Progenitor cell of endocrine pancreas (in vitro differentiated cells): Measurements from ENCODE around the gene IGF2BP3. TPM values are rescaled to one million over a fixed set of nuclear protein-coding genes. Genes with fewer than 3 reads are reported as not detected.

Experiments
- DNase-seq: peaks from one replicate; pipeline ENCODE4 v3.0.0; 2021; ENCODE audit warnings: low spot score; ENCODE audit not compliant: unreplicated experiment
- H3K27ac Mint-ChIP-seq: 2 replicates; pipeline ENCODE4 v1.8.0; 2021; ENCODE audit warnings: mild to moderate bottlenecking, moderate library complexity, mixed read lengths
- H3K27me3 Mint-ChIP-seq: 2 replicates; pipeline ENCODE4 v1.8.0; 2021; ENCODE audit warnings: mixed read lengths
- H3K36me3 Mint-ChIP-seq: 2 replicates; pipeline ENCODE4 v1.8.0; 2022; ENCODE audit warnings: mixed read lengths; ENCODE audit not compliant: insufficient read depth
- H3K4me1 Mint-ChIP-seq: 2 replicates; pipeline ENCODE4 v1.8.0; 2021; ENCODE audit warnings: low read depth, mixed read lengths
- H3K4me3 Mint-ChIP-seq: 2 replicates; pipeline ENCODE4 v1.8.0; 2021; ENCODE audit warnings: low read depth, mild to moderate bottlenecking, moderate library complexity, mixed read lengths
- H3K9me3 Mint-ChIP-seq: 2 replicates; pipeline ENCODE4 v1.8.0; 2021; ENCODE audit warnings: low read depth, mixed read lengths
- total RNA-seq: library from RNA; stranded (reverse); gene quantifications from 2 replicates; pipeline ENCODE4 v1.2.1, GENCODE V29; 2021
- TF ChIP-seq, protein P1 (sequence below): fragments of 200-600 bp; sonication (generic); IDR thresholded peaks from one replicate; pipeline ENCODE4 v1.5.0; 2021; ENCODE audit warnings: antibody characterized with exemption, mild to moderate bottlenecking; ENCODE audit not compliant: unreplicated experiment

The IGF2BP3 gene
- total RNA-seq, 1 donor from 2014 or later: 96.9 TPM

GRCh38 chr7:23336086-23336485 lies 134.2 kb downstream of the IGF2BP3 start:
- Mint-ChIP-seq H3K36me3 (peaks cover 54% of the 10 kb centered on the region), H3K4me1 (peaks cover 12% of the 10 kb centered on the region), H3K27me3 (no peaks in the 10 kb centered on the region), H3K27ac (no peak overlapping the region), H3K4me3 (no peak overlapping the region), H3K9me3 (peaks cover 7% of the 10 kb centered on the region)
- TF ChIP-seq, protein P1, sequence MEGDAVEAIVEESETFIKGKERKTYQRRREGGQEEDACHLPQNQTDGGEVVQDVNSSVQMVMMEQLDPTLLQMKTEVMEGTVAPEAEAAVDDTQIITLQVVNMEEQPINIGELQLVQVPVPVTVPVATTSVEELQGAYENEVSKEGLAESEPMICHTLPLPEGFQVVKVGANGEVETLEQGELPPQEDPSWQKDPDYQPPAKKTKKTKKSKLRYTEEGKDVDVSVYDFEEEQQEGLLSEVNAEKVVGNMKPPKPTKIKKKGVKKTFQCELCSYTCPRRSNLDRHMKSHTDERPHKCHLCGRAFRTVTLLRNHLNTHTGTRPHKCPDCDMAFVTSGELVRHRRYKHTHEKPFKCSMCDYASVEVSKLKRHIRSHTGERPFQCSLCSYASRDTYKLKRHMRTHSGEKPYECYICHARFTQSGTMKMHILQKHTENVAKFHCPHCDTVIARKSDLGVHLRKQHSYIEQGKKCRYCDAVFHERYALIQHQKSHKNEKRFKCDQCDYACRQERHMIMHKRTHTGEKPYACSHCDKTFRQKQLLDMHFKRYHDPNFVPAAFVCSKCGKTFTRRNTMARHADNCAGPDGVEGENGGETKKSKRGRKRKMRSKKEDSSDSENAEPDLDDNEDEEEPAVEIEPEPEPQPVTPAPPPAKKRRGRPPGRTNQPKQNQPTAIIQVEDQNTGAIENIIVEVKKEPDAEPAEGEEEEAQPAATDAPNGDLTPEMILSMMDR: no peak
- DNase-seq: no peak

DNA sequence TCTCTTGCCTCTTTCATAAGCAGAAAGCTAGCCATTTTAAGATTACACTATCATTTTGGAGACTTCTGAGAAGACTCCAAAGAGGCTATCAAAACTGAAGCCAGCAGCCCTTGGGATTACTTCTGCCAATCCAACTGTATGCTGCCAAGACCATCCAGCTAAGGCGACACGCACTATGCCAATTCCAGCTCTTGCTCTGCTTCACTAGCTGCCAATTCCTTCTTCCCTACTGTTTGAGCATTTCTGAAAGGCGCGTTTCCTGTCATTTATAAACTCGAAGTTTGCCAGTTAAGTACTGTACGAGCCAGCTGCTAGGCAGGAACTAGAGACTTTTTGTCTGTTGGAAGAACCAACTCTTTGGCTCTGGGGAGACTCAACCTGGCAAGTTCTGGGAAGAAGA lies 134.7 kb downstream of the IGF2BP3 start:
- TF ChIP-seq, protein P1: no peak
- Mint-ChIP-seq H3K36me3 (peaks cover 55% of the 10 kb centered on the region), H3K9me3 (peaks cover 7% of the 10 kb centered on the region), H3K4me1 (peaks cover 12% of the 10 kb centered on the region), H3K27me3 (no peaks in the 10 kb centered on the region), H3K27ac (no peak overlapping the region), H3K4me3 (no peak overlapping the region)
- no peak for DNase-seq

GRCh38 chr7:23335136-23335535 lies 135.2 kb downstream of the IGF2BP3 start:
- Mint-ChIP-seq H3K9me3 (peaks cover 7% of the 10 kb centered on the region), H3K27me3 (no peaks in the 10 kb centered on the region), H3K4me1 (peaks cover 12% of the 10 kb centered on the region), H3K4me3 (no peak overlapping the region), H3K36me3 (peaks cover 55% of the 10 kb centered on the region), H3K27ac (no peak overlapping the region)
- DNase-seq: no peak
- TF ChIP-seq, protein P1: no peak

GRCh38 chr7:23334482-23335056 lies 135.7 kb downstream of the IGF2BP3 start:
- TF ChIP-seq, protein P1: no peak
- DNase-seq: no peak
- Mint-ChIP-seq H3K27ac (peak overlapping the region; percentile 38), H3K9me3 (peaks cover 7% of the 10 kb centered on the region), H3K27me3 (no peaks in the 10 kb centered on the region), H3K4me1 (peaks cover 12% of the 10 kb centered on the region), H3K36me3 (peaks cover 53% of the 10 kb centered on the region), H3K4me3 (no peak overlapping the region)

DNA sequence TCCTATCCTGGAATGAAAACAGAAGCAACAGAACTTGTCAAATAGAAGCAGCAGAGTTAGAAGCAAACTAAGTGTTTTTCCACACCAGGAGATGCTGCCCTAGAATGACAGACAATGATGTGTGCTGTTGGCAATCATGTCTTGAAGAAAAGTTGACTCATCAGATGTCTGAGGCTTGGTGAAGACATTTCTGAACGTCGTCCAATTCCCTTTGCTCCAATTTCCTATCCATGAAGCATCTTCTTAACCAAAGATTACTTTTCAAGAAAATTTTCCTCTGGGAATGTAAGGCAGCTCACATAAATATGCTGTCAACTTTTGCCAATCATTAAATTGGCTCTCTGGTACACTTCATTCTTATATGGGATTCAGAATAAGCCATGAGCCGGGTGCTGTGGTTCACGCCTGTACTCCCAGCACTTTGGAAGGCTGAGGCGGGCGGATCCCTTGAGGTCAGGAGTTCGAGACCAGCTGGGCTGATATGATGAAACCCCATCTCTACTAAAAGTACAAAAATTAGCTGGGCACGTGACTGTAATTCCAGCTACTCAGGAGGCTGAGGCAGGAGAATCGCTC lies 136.5 kb downstream of the IGF2BP3 start:
- H3K27me3 Mint-ChIP-seq: no peaks in the 10 kb centered on the region
- peaks cover 7% of the 10 kb centered on the region for H3K9me3 Mint-ChIP-seq
- peaks cover 12% of the 10 kb centered on the region for H3K4me1 Mint-ChIP-seq
- peak overlapping the region; percentile 3 for H3K27ac Mint-ChIP-seq
- H3K36me3 Mint-ChIP-seq: peaks cover 50% of the 10 kb centered on the region
- DNase-seq: no peak
- no peak overlapping the region for H3K4me3 Mint-ChIP-seq
- TF ChIP-seq, protein P1: no peak
